ENCODE measurements around the gene TIRAP.

DNA sequence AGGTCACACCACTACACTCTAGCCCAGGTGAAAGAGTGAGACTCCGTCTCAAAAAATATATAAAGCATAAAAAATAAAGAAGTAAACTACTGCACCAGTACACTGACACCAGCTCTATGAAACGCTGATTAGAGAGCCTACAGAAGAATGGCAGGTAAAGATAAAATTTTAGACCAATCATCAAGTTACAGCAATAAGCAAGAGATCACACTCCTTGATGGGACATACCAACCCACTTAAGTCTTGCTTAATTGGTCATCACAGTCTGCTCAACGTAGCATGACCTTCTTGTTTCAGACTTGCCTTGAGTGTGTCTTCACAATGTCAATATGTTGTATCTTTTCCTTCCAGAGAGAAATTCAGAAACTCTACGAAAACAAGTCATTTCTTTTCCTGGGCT lies 26.7 kb upstream of the TIRAP start:
- TF ChIP-seq, protein P1, sequence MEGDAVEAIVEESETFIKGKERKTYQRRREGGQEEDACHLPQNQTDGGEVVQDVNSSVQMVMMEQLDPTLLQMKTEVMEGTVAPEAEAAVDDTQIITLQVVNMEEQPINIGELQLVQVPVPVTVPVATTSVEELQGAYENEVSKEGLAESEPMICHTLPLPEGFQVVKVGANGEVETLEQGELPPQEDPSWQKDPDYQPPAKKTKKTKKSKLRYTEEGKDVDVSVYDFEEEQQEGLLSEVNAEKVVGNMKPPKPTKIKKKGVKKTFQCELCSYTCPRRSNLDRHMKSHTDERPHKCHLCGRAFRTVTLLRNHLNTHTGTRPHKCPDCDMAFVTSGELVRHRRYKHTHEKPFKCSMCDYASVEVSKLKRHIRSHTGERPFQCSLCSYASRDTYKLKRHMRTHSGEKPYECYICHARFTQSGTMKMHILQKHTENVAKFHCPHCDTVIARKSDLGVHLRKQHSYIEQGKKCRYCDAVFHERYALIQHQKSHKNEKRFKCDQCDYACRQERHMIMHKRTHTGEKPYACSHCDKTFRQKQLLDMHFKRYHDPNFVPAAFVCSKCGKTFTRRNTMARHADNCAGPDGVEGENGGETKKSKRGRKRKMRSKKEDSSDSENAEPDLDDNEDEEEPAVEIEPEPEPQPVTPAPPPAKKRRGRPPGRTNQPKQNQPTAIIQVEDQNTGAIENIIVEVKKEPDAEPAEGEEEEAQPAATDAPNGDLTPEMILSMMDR (IDR thresholded peaks at IDR 0.05) = no peak
- TF ChIP-seq POLR2A (IDR thresholded peaks at IDR 0.05) = no peak
- TF ChIP-seq POLR2AphosphoS5 (IDR thresholded peaks at IDR 0.05) = no peak
- no peak for TF ChIP-seq EP300 (IDR thresholded peaks at IDR 0.05)
